IMR-90 (cell line): ENCODE data around the gene FAM76B. TPM values are rescaled to one million over a fixed set of nuclear protein-coding genes. Genes with fewer than 3 reads are reported as not detected.

ENCODE experiments used
- ATAC-seq: fragments of 200-7000 bp; cut with Tn5 transposase; 2 replicates; pipeline ENCODE4 v1.9.1; 2020; ENCODE audit warnings: low read depth, mild to moderate bottlenecking, moderate library complexity
- BruUV-seq: library from RNA; stranded (reverse); fragments of 400-500 nt; replicated peaks from 2 replicates; lab custom pipeline; 2021; lab: Mats Ljungman, UMichigan
- CTCF ChIA-PET: fragments of 300-600 bp; formaldehyde crosslinking; extraction: SDS; loops from one replicate; lab custom pipeline; 2021; ENCODE audit warnings: antibody characterized with exemption; lab: Yijun Ruan, JAX
- POLR2A ChIA-PET: fragments of 300-600 bp; sonication (Branson Sonifier 250); formaldehyde crosslinking; loops from one replicate; lab custom pipeline; 2022; ENCODE audit warnings: antibody characterized with exemption; ENCODE audit not compliant: unreplicated experiment; lab: Charles Lee
- DNase-seq: peaks from one replicate; pipeline ENCODE4 v3.0.0; 2013
- H2AFZ ChIP-seq: replicated peaks from 2 replicates; pipeline ENCODE3; 2013; ENCODE audit warnings: low read length, mild to moderate bottlenecking; ENCODE audit not compliant: poor library complexity
- H2AK5ac ChIP-seq: 2 replicates; pipeline ENCODE4 v1.6.1; 2013; ENCODE audit warnings: low read depth, low read length, inconsistent platforms
- H2AK9ac ChIP-seq: replicated peaks from 2 replicates; pipeline ENCODE3; 2013; ENCODE audit warnings: mild to moderate bottlenecking, low read depth, low read length, moderate library complexity; ENCODE audit not compliant: poor library complexity
- H2BK120ac ChIP-seq: 2 replicates; pipeline ENCODE4 v1.6.1; 2013; ENCODE audit warnings: low read depth, low read length, inconsistent platforms
- H2BK15ac ChIP-seq: 3 replicates; pipeline ENCODE4 v1.6.1; 2013; ENCODE audit warnings: low read depth, low read length, inconsistent platforms
- H2BK20ac ChIP-seq: 2 replicates; pipeline ENCODE4 v1.6.1; 2013; ENCODE audit warnings: low read depth, mild to moderate bottlenecking, inconsistent platforms, low read length, moderate library complexity
- H2BK5ac ChIP-seq: 2 replicates; pipeline ENCODE4 v1.6.1; 2013; ENCODE audit warnings: mild to moderate bottlenecking, low read depth, low read length, inconsistent platforms; ENCODE audit not compliant: poor library complexity, severe bottlenecking
- H3K14ac ChIP-seq: replicated peaks from 2 replicates; pipeline ENCODE4 v1.6.1; 2013; ENCODE audit warnings: low read depth, low read length, inconsistent platforms
- H3K18ac ChIP-seq: 2 replicates; pipeline ENCODE4 v1.6.1; 2013; ENCODE audit warnings: low read depth, low read length, control low read depth
- H3K23ac ChIP-seq: 2 replicates; pipeline ENCODE4 v1.6.1; 2013; ENCODE audit warnings: low read depth, low read length, inconsistent platforms
- H3K27ac ChIP-seq: 2 replicates; pipeline ENCODE4 v1.5.1; 2013; ENCODE audit warnings: mild to moderate bottlenecking, control low read depth, low read length; ENCODE audit not compliant: insufficient read depth
- H3K27me3 ChIP-seq: 2 replicates; pipeline ENCODE4 v1.6.1; 2013; ENCODE audit warnings: low read length; ENCODE audit not compliant: control insufficient read depth, insufficient read depth
- H3K36me3 ChIP-seq: 2 replicates; pipeline ENCODE4 v1.6.1; 2013; ENCODE audit warnings: low read length, mixed read lengths; ENCODE audit not compliant: control insufficient read depth, insufficient read depth
- H3K4ac ChIP-seq: 2 replicates; pipeline ENCODE4 v1.6.1; 2013; ENCODE audit warnings: low read depth, low read length, inconsistent platforms
- H3K4me1 ChIP-seq: 2 replicates; pipeline ENCODE4 v1.6.1; 2013; ENCODE audit warnings: low read length, mixed read lengths; ENCODE audit not compliant: control insufficient read depth, insufficient read depth
- H3K4me2 ChIP-seq: 2 replicates; pipeline ENCODE4 v1.6.1; 2013; ENCODE audit warnings: low read depth, mild to moderate bottlenecking, control low read depth, low read length, moderate library complexity
- H3K4me3 ChIP-seq: 2 replicates; pipeline ENCODE4 v1.5.1; 2013; ENCODE audit warnings: low read depth, mild to moderate bottlenecking, control low read depth, low read length, moderate library complexity; ENCODE audit not compliant: insufficient read depth
- H3K56ac ChIP-seq: 2 replicates; pipeline ENCODE4 v1.6.1; 2013; ENCODE audit warnings: low read length, inconsistent platforms; ENCODE audit not compliant: insufficient read depth; ENCODE audit errors: extremely low read depth
- H3K79me1 ChIP-seq, 2 experiments: 2 replicates each; pipeline ENCODE4 v1.6.1; 2013; ENCODE audit warnings: low read length in 2 of 2, inconsistent platforms in 1 of 2, low read depth in 1 of 2
- H3K9ac ChIP-seq: 2 replicates; pipeline ENCODE4 v1.6.1; 2013; ENCODE audit warnings: low read depth, low read length, control low read depth
- H3K9me1 ChIP-seq: 2 replicates; pipeline ENCODE4 v1.6.1; 2013; ENCODE audit warnings: low read length, inconsistent platforms; ENCODE audit not compliant: insufficient read depth
- H3K9me3 ChIP-seq: 2 replicates; pipeline ENCODE4 v1.6.1; 2013; ENCODE audit warnings: low read length; ENCODE audit not compliant: control insufficient read depth, insufficient read depth
- H4K20me1 ChIP-seq: 2 replicates; pipeline ENCODE4 v1.6.1; 2013; ENCODE audit warnings: low read length, inconsistent platforms; ENCODE audit not compliant: insufficient read depth
- H4K5ac ChIP-seq: 2 replicates; pipeline ENCODE4 v1.6.1; 2013; ENCODE audit warnings: mild to moderate bottlenecking, low read depth, low read length, control low read depth
- H4K8ac ChIP-seq, 2 experiments: 2 replicates each; pipeline ENCODE4 v1.6.1; 2013; ENCODE audit warnings: low read depth in 2 of 2, low read length in 2 of 2, control low read depth in 1 of 2, inconsistent platforms in 1 of 2
- H4K91ac ChIP-seq: 2 replicates; pipeline ENCODE4 v1.6.1; 2013; ENCODE audit warnings: low read depth, low read length, inconsistent platforms; ENCODE audit not compliant: insufficient read depth
- BHLHE40 ChIP-seq: fragments of 150-350 bp; IDR thresholded peaks from 2 replicates; pipeline ENCODE4 v1.6.1; 2016; ENCODE audit warnings: mild to moderate bottlenecking, low read depth, low read length
- CEBPB ChIP-seq: IDR thresholded peaks from 2 replicates; pipeline ENCODE4 v1.6.1; 2012; ENCODE audit warnings: low read depth, low read length, improper control_type of control experiment
- CTCF ChIP-seq: conservative IDR thresholded peaks from 2 replicates; pipeline ENCODE4 v1.5.1; 2012; ENCODE audit warnings: mild to moderate bottlenecking, low read depth, low read length, improper control_type of control experiment
- ELK1 ChIP-seq: fragments of 150-350 bp; IDR thresholded peaks from 2 replicates; pipeline ENCODE4 v1.6.1; 2016; ENCODE audit warnings: low read depth, mild to moderate bottlenecking, low read length, moderate library complexity, borderline replicate concordance
- MXI1 ChIP-seq: IDR thresholded peaks from 2 replicates; pipeline ENCODE4 v1.6.1; 2012; ENCODE audit warnings: low read depth, mild to moderate bottlenecking, low read length, moderate library complexity, borderline replicate concordance
- POLR2A ChIP-seq: IDR thresholded peaks from 2 replicates; pipeline ENCODE4 v1.6.1; 2012; ENCODE audit warnings: mild to moderate bottlenecking, low read depth, low read length
- RAD21 ChIP-seq: IDR thresholded peaks from 2 replicates; pipeline ENCODE4 v1.6.1; 2012; ENCODE audit warnings: low read length, improper control_type of control experiment
- RCOR1 ChIP-seq: IDR thresholded peaks from 2 replicates; pipeline ENCODE4 v1.6.1; 2012; ENCODE audit warnings: mild to moderate bottlenecking, low read length, improper control_type of control experiment; ENCODE audit not compliant: insufficient replicate concordance
- RFX5 ChIP-seq: IDR thresholded peaks from 2 replicates; pipeline ENCODE4 v1.8.0; 2012; ENCODE audit warnings: low read depth, mild to moderate bottlenecking, low read length, moderate library complexity
- dilution Hi-C: fragments of 300-500 bp; cut with HindIII; formaldehyde crosslinking; loops from one replicate; pipeline ENCODE4 v1.14.3; 2018; ENCODE audit warnings: low sequenced_read_pairs; ENCODE audit not compliant: unreplicated experiment
- in situ Hi-C: fragments of 300-500 bp; cut with MboI; formaldehyde crosslinking; loops from 3 replicates; pipeline ENCODE4 v1.14.3; 2019; ENCODE audit warnings: low sequenced_read_pairs, inconsistent platforms, mixed read lengths
- intact Hi-C: fragments of 100-400 bp; cut with micrococcal nuclease; formaldehyde crosslinking; loops from 2 replicates; pipeline ENCODE4 v1.10.0; 2022
- polyA plus RNA-seq, 3 experiments: library from polyadenylated mRNA; depleted of rRNA; stranded (reverse); fragments of >200 nt; gene quantifications; 2 replicates each; pipeline ENCODE4 v1.2.3, GENCODE V29; 2012; ENCODE audit warnings: low replicate concordance in 1 of 3
- total RNA-seq: library from RNA; depleted of rRNA; stranded (reverse); fragments of >200 nt; gene quantifications from 2 replicates; pipeline ENCODE4 v1.2.3, GENCODE V29; 2012

Gene FAM76B
- total and polyA plus RNA-seq, 2 of the 4 experiments (the other 2 are of a cell fraction) = 12.7 to 14.3 TPM

- peaks cover 13% of the 10 kb centered on the region for H3K27me3 ChIP-seq
- no peak overlapping the region for H4K5ac ChIP-seq
- no peak overlapping the region for H3K14ac ChIP-seq
- H3K4me3 ChIP-seq = no peak overlapping the region
- H2BK5ac ChIP-seq = no peak overlapping the region
- no peak overlapping the region for H3K18ac ChIP-seq
- in situ Hi-C loops (no loop called here), dilution Hi-C loops (no loop called here), intact Hi-C loops (no loop called here)
- no peaks in the 10 kb centered on the region for H3K9me1 ChIP-seq
- no peak for DNase-seq
- no peak overlapping the region for H3K23ac ChIP-seq
- no peaks in the 10 kb centered on the region for H4K20me1 ChIP-seq
- no peaks in the 10 kb centered on the region for H3K36me3 ChIP-seq
- no peak overlapping the region for H2AK5ac ChIP-seq
- no peak overlapping the region for H2AFZ ChIP-seq
- H2AK9ac ChIP-seq = no peak overlapping the region
- ChIA-PET POLR2A (no interaction called here), CTCF (no interaction called here)
- no peaks in the 10 kb centered on the region for H3K4me1 ChIP-seq
- no peak overlapping the region for H4K8ac ChIP-seq
- no peak overlapping the region for H2BK20ac ChIP-seq
- no TSS peak for BruUV-seq
- H3K27ac ChIP-seq = no peak overlapping the region
- no peaks in the 10 kb centered on the region for H3K79me1 ChIP-seq
- no peak overlapping the region for H4K91ac ChIP-seq
- H3K9me3 ChIP-seq = no peaks in the 10 kb centered on the region
- no peak overlapping the region for H2BK120ac ChIP-seq
- no peak overlapping the region for H2BK15ac ChIP-seq
- H3K4ac ChIP-seq = no peak overlapping the region
- TF ChIP-seq CTCF = no peak
- TF ChIP-seq BHLHE40 = no peak
- TF ChIP-seq RCOR1 = no peak
- TF ChIP-seq CEBPB = no peak
- TF ChIP-seq RAD21 = no peak
- TF ChIP-seq POLR2A = no peak
- TF ChIP-seq ELK1 = no peak
- no peak for TF ChIP-seq MXI1
- no peak for TF ChIP-seq RFX5
- H3K56ac ChIP-seq = no peak overlapping the region
- H3K9ac ChIP-seq = no peak overlapping the region
- no peak overlapping the region for H3K4me2 ChIP-seq
- ATAC-seq = no peak
Measured at GRCh38 chr11:95728094-95728493, 61.5 kb downstream of the FAM76B start.
